Uterus (tissue), 4 donors: ENCODE results near the gene MED23. TPM values are rescaled to one million over a fixed set of nuclear protein-coding genes. Genes with fewer than 3 reads are reported as not detected.
"Not testable (repeated sequence)": the region's sequence is repeated elsewhere in the genome, so short reads cannot be mapped to it uniquely, and the experiment has no call there.

Experiments used
- DNase-seq, 2 donors: peaks; one replicate each; pipeline ENCODE4 v3.0.0-alpha.2; 2019 to 2020
- H3K27ac ChIP-seq, 2 donors: fragments of 200-600 bp; sonication (generic); 1 replicate in 1 of 2; 2 replicates in 1 of 2; pipeline ENCODE4 v1.5.1; 2016 to 2018
- H3K27me3 ChIP-seq, 2 donors: fragments of 200-600 bp; sonication (generic); one replicate each; pipeline ENCODE4 v1.5.1; 2018 to 2019; ENCODE audit warnings: control low read depth in 1 of 2
- H3K36me3 ChIP-seq, 2 donors: fragments of 200-600 bp; sonication (generic); one replicate each; pipeline ENCODE4 v1.5.1; 2019; ENCODE audit warnings: control low read depth in 1 of 2
- H3K4me1 ChIP-seq, 2 donors: fragments of 200-600 bp; sonication (generic); one replicate each; pipeline ENCODE4 v1.5.1; 2018 to 2019; ENCODE audit warnings: control low read depth in 1 of 2
- H3K4me3 ChIP-seq, 2 donors: fragments of 200-600 bp; sonication (generic); 1 replicate in 1 of 2; 2 replicates in 1 of 2; pipeline ENCODE4 v1.5.1; 2018 to 2019; ENCODE audit warnings: mild to moderate bottlenecking in 1 of 2
- H3K9me3 ChIP-seq, 2 donors: fragments of 200-600 bp; sonication (generic); one replicate each; pipeline ENCODE4 v1.5.1; 2019; ENCODE audit warnings: control low read depth in 1 of 2
- POLR2A ChIP-seq, 2 donors: fragments of 450-650 bp; IDR thresholded peaks; one replicate each; pipeline ENCODE4 v1.6.1; 2016; ENCODE audit warnings: antibody characterized with exemption in 2 of 2, mild to moderate bottlenecking in 1 of 2, moderate library complexity in 1 of 2
- intact Hi-C: fragments of 100-400 bp; cut with DNase I; formaldehyde crosslinking; loops from one replicate; pipeline ENCODE4 v1.15.1; 2023; ENCODE audit warnings: low total_unique reads
- small RNA-seq: library from RNA; depleted of rRNA; stranded (forward); fragments of <200 nt; gene quantifications from one replicate; pipeline ENCODE3, GENCODE V24; 2016
- total RNA-seq, 4 donors: library from RNA; depleted of rRNA in 3 of 4; stranded (reverse); fragments of >200 nt in 3 of 4; gene quantifications; one replicate each; pipeline versions ENCODE4 v1.1.0 to v1.2.4, GENCODE V29; 2014 to 2023
- TF ChIP-seq, protein P1 (sequence below), 4 experiments: fragments of 200-600 bp in 2 of 4; fragments of 450-650 bp in 2 of 4; sonication (generic) in 2 of 4; IDR thresholded peaks; one replicate each; pipeline ENCODE4 v1.5.1; 2016 to 2019; ENCODE audit warnings: antibody characterized with exemption in 4 of 4, mild to moderate bottlenecking in 2 of 4, moderate library complexity in 1 of 4
- donor health status: DM: yes; HTN: yes; CAD: no.

Gene MED23
- total RNA-seq, 4 donors from 2014 or later = 22.0 to 68.8 (median 35.9) TPM

DNA sequence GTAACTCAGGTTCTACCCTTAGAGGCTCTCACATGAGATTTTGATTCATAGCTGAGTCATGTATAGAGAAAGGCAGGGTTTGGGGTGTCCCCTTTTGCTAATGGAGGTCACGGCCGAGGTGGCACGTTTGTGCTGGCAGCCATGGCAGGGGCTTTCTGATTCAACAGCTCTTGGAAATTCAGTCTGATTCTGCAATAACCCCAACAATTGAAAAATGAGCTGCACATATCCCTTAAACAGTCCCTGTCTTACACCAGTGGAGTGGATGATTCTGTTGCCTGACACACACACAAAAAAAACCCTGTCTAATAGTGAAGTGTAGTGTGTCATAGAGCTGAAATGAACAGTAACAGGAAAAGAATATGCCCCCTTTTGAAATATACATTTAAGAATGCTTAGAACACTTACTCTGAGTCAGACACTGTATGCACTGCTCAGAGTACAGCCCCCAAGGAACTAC, 95.4 kb downstream of the MED23 start:
- intact Hi-C loops = no loop called here

DNA sequence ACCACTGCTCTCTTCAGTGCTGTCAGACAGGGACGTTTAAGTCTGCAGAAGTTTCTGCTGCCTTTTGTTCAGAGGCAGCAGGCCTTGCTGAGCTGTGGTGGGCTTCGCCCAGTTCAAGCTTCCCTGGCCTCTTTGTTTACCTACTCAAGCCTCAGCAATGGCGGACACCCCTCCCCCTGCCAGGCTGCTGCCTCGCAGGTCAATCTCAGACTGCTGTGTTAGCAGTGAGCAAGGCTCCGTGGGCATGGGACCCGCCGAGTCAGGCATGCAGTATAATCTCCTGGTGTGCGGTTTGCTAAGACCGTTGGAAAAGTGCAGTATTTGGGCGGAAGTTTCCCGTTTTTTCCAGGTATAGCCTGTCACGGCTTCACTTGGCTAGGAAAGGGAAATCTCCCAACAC, 96.4 kb downstream of the MED23 start:
- intact Hi-C loops, H3K27me3 ChIP-seq, H3K4me3 ChIP-seq, H3K36me3 ChIP-seq, DNase-seq, H3K27ac ChIP-seq, H3K4me1 ChIP-seq, H3K9me3 ChIP-seq: not testable (repeated sequence)

More for the DNA sequence above, 95.4 kb downstream of the MED23 start:
- H3K4me3 ChIP-seq = no peak overlapping the region
- no peaks in the 10 kb centered on the region for H3K9me3 ChIP-seq
- H3K27me3 ChIP-seq = no peaks in the 10 kb centered on the region
- DNase-seq = no peak
- no peaks in the 10 kb centered on the region for H3K36me3 ChIP-seq
- TF ChIP-seq, protein P1, sequence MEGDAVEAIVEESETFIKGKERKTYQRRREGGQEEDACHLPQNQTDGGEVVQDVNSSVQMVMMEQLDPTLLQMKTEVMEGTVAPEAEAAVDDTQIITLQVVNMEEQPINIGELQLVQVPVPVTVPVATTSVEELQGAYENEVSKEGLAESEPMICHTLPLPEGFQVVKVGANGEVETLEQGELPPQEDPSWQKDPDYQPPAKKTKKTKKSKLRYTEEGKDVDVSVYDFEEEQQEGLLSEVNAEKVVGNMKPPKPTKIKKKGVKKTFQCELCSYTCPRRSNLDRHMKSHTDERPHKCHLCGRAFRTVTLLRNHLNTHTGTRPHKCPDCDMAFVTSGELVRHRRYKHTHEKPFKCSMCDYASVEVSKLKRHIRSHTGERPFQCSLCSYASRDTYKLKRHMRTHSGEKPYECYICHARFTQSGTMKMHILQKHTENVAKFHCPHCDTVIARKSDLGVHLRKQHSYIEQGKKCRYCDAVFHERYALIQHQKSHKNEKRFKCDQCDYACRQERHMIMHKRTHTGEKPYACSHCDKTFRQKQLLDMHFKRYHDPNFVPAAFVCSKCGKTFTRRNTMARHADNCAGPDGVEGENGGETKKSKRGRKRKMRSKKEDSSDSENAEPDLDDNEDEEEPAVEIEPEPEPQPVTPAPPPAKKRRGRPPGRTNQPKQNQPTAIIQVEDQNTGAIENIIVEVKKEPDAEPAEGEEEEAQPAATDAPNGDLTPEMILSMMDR (IDR thresholded peaks at IDR 0.05) = no peak
- TF ChIP-seq POLR2A (IDR thresholded peaks at IDR 0.05) = no peak
- H3K27ac ChIP-seq = no peak overlapping the region
- H3K4me1 ChIP-seq = no peaks in the 10 kb centered on the region

DNA sequence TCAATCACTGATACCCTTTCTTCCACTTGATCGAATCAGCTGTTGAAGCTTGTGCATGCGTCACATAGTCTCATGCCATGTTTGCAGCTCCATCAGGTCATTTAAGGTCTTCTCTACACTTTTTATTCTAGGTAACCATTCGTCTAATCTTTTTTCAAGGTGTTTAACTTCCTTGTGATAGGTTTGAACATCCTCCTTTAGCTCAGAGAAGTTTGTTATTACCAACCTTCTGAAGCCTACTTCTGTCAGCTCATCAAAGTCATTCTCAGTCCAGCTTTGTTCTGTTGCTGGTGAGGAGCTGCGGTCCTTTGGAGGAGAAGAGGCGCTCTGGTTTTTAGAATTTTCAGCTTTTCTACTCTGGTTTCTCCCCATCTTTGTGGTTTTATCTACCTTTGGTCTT, 97.1 kb downstream of the MED23 start:
- H3K36me3 ChIP-seq, H3K27ac ChIP-seq, H3K9me3 ChIP-seq, H3K27me3 ChIP-seq, DNase-seq, H3K4me3 ChIP-seq, intact Hi-C loops, H3K4me1 ChIP-seq: not testable (repeated sequence)

DNA sequence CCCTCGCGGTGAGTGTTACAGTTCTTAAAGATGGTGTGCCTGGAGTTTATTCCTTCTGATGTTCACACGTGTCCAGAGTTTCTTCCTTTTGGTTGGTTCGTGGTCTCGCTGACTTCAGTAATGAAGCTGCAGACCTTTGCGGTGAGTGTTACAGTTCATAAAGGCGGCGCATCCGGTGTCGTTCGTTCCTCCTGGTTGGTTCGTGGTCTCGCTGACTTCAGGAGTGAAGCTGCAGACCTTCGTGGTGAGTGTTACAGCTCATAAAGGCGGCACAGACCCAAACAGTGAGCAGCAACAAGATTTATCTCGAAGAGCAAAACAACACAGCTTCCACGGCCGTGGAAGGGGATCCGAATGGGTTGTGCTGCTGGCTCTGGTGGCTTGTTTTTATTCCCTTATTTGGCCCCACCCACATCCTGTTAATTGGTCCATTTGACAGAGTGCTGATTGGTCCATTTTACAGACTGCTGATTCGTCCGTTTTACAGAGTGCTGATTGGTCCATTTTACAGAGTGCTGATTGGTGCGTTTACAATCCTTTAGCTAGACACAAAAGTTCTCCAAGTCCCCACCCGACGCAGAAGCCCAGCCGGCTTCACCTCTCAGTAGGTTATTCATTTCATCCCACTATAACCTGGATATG, 103.2 kb downstream of the MED23 start:
- H3K9me3 ChIP-seq = no peaks in the 10 kb centered on the region
- H3K36me3 ChIP-seq = no peaks in the 10 kb centered on the region
- no peak for TF ChIP-seq POLR2A (IDR thresholded peaks at IDR 0.05)
- TF ChIP-seq, protein P1 (IDR thresholded peaks at IDR 0.05) = no peak
- intact Hi-C loops = no loop called here
- no peak overlapping the region for H3K4me3 ChIP-seq
- no peak for DNase-seq
- H3K27ac ChIP-seq = no peak overlapping the region
- no peaks in the 10 kb centered on the region for H3K27me3 ChIP-seq
- no peaks in the 10 kb centered on the region for H3K4me1 ChIP-seq

DNA sequence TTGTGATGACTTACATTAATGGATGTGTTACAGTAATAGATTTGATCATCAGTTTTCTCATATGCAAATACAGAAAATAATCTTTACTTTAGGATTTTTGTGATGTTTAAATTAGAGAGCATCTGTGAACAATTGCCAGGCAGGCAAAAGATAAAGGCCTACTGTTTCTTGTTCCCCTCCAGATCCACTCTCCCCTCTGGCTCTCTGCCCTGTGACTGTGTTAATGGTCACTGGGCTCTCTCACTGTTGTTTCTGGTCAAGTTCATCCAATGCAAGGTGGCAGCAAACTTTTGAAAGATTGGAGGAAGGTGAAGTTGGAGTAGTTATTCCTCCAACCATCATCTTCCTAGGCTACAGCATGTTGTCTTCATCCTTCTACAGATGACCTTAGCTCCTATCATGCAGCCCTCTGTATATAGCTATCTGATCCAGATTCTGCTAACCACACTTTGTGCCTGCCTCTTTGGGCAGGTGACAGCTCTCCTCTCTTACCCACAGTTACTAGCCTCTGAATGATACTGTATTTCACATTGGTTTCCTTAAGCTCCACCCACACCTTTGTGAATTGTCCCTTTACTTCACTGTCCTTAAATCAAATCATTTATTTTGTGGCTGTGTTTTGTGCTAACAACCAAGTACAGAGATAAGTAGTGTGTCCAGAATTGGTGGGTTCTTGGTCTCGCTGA, 103.9 kb downstream of the MED23 start:
- Histone ChIP-seq H3K9me3 (no peaks in the 10 kb centered on the region), H3K4me1 (no peaks in the 10 kb centered on the region), H3K36me3 (no peaks in the 10 kb centered on the region), H3K4me3 (no peak overlapping the region), H3K27me3 (no peaks in the 10 kb centered on the region), H3K27ac (no peak overlapping the region)
- intact Hi-C loops = no loop called here
- TF ChIP-seq, protein P1 (IDR thresholded peaks at IDR 0.05) = no peak
- TF ChIP-seq POLR2A (IDR thresholded peaks at IDR 0.05) = no peak
- DNase-seq = no peak

Small RNA genes within 50 kb of the gene (small RNA-seq; reads per million reads assigned to genes)
- gene RNU4-18P = not detected

Other genes starting within 250 kb of the MED23 start
- 1 to 10 TPM in 1 of 4 donors, under 1 TPM in 1, not detected in 2; 0.58 to 1.3 TPM for gene ARG1, start 55.0 kb downstream of the MED23 start, total RNA-seq
- 1 to 10 TPM in 3 of 4 donors, under 1 TPM in 1; 0.40 to 7.2 (median 4.2) TPM for gene ENPP3, start 9.1 kb upstream of the MED23 start, total RNA-seq
- gene OR2A4, start 73.2 kb upstream of the MED23 start, total RNA-seq = not detected
- gene CTAGE9, start 82.8 kb upstream of the MED23 start, total RNA-seq = not detected
- 100 to 1,000 TPM in 1 of 4 donors, 10 to 100 TPM in 3; 26.5 to 128 (median 54.3) TPM for gene ENPP1, start 179.8 kb upstream of the MED23 start, total RNA-seq